GM23338 (cell line): ENCODE measurements around the gene KCNIP2. TPM values are rescaled to one million over a fixed set of nuclear protein-coding genes. Genes with fewer than 3 reads are reported as not detected.

ENCODE experiments used
- ATAC-seq: fragments of 200-7000 bp; cut with Tn5 transposase; 3 replicates; pipeline ENCODE4 v1.9.1; 2020
- DNase-seq: peaks from one replicate; pipeline ENCODE4 v3.0.0-alpha.2; 2015; ENCODE audit warnings: low spot score
- H2AFZ ChIP-seq: fragments of 200-600 bp; sonication (generic); 2 replicates; pipeline ENCODE4 v1.8.0; 2016; ENCODE audit warnings: antibody characterized with exemption, mild to moderate bottlenecking, moderate library complexity
- H3F3A ChIP-seq: fragments of 200-600 bp; sonication (generic); replicated peaks from 2 replicates; pipeline ENCODE4 v1.8.0; 2017; ENCODE audit warnings: antibody characterized with exemption, mixed run types, low read depth
- H3K27ac ChIP-seq: fragments of 200-600 bp; sonication (generic); 2 replicates; pipeline ENCODE4 v1.6.1; 2016; ENCODE audit warnings: low read depth
- H3K27me3 ChIP-seq: fragments of 200-600 bp; sonication (generic); 2 replicates; pipeline ENCODE4 v1.8.0; 2016; ENCODE audit warnings: mild to moderate bottlenecking, mixed run types, moderate library complexity; ENCODE audit not compliant: insufficient read depth
- H3K36me3 ChIP-seq: fragments of 200-600 bp; sonication (generic); 2 replicates; pipeline ENCODE4 v1.8.0; 2016; ENCODE audit warnings: mild to moderate bottlenecking; ENCODE audit not compliant: insufficient read depth
- H3K4me1 ChIP-seq: fragments of 200-600 bp; sonication (generic); 2 replicates; pipeline ENCODE4 v1.8.0; 2016; ENCODE audit warnings: mild to moderate bottlenecking, moderate library complexity; ENCODE audit not compliant: insufficient read depth
- H3K4me2 ChIP-seq: fragments of 200-600 bp; sonication (generic); 2 replicates; pipeline ENCODE4 v1.7.1; 2017; ENCODE audit warnings: mixed run types
- H3K4me3 ChIP-seq: fragments of 200-600 bp; sonication (generic); 2 replicates; pipeline ENCODE4 v1.6.1; 2016; ENCODE audit warnings: mixed run types
- H3K79me2 ChIP-seq: fragments of 200-600 bp; sonication (generic); replicated peaks from 2 replicates; pipeline ENCODE4 v1.8.0; 2017; ENCODE audit warnings: mild to moderate bottlenecking; ENCODE audit not compliant: insufficient read depth
- H3K9me2 ChIP-seq: fragments of 200-600 bp; sonication (generic); 2 replicates; pipeline ENCODE4 v1.8.0; 2017; ENCODE audit not compliant: insufficient read depth
- H4K20me1 ChIP-seq: fragments of 200-600 bp; sonication (generic); replicated peaks from 2 replicates; pipeline ENCODE4 v1.8.0; 2017; ENCODE audit warnings: mild to moderate bottlenecking; ENCODE audit not compliant: insufficient read depth
- H3K27ac Mint-ChIP-seq: 2 replicates; pipeline ENCODE4 v1.8.0; 2020; ENCODE audit warnings: inconsistent platforms, mild to moderate bottlenecking, moderate library complexity, mixed read lengths
- H3K27me3 Mint-ChIP-seq: 3 replicates; pipeline ENCODE4 v1.8.0; 2022; ENCODE audit warnings: low read depth, mild to moderate bottlenecking, moderate library complexity, mixed read lengths, inconsistent platforms; ENCODE audit not compliant: insufficient read depth, poor library complexity
- H3K36me3 Mint-ChIP-seq: 3 replicates; pipeline ENCODE4 v1.8.0; 2021; ENCODE audit warnings: low read depth, mild to moderate bottlenecking, inconsistent platforms, moderate library complexity, mixed read lengths
- H3K4me1 Mint-ChIP-seq: 3 replicates; pipeline ENCODE4 v1.8.0; 2020; ENCODE audit warnings: mild to moderate bottlenecking, inconsistent platforms, mixed read lengths
- H3K4me3 Mint-ChIP-seq: 3 replicates; pipeline ENCODE4 v1.8.0; 2021; ENCODE audit warnings: moderate library complexity, mild to moderate bottlenecking, inconsistent platforms, mixed read lengths
- H3K9me3 Mint-ChIP-seq: 3 replicates; pipeline ENCODE4 v1.8.0; 2020; ENCODE audit warnings: moderate library complexity, mild to moderate bottlenecking, inconsistent platforms, mixed read lengths
- CREB1 ChIP-seq: fragments of 250-450 bp; sonication (Bioruptor Pico); IDR thresholded peaks from 2 replicates; pipeline ENCODE4 v1.5.0; 2020; ENCODE audit warnings: low read depth, mild to moderate bottlenecking, moderate library complexity
- EZH2 ChIP-seq: fragments of 200-600 bp; sonication (generic); IDR thresholded peaks from one replicate; pipeline ENCODE4 v1.8.0; 2017; ENCODE audit warnings: antibody characterized with exemption, mild to moderate bottlenecking, low read depth; ENCODE audit not compliant: unreplicated experiment
- JUNB ChIP-seq: IDR thresholded peaks from one replicate; pipeline ENCODE4 v1.6.1; 2016; ENCODE audit warnings: antibody characterized with exemption; ENCODE audit not compliant: unreplicated experiment
- NANOG ChIP-seq: IDR thresholded peaks from 2 replicates; pipeline ENCODE4 v1.6.1; 2016; ENCODE audit warnings: antibody characterized with exemption, borderline replicate concordance
- POLR2AphosphoS5 ChIP-seq: IDR thresholded peaks from 2 replicates; pipeline ENCODE4 v1.6.1; 2016; ENCODE audit warnings: antibody characterized with exemption, low read depth
- ZNF331 ChIP-seq: fragments of 250-450 bp; sonication (Bioruptor Pico); IDR thresholded peaks from 2 replicates; pipeline ENCODE4 v1.5.0; 2020; ENCODE audit warnings: low read depth, mild to moderate bottlenecking, moderate library complexity
- polyA plus RNA-seq: library from polyadenylated mRNA; unstranded; fragments of >200 nt; fragmentation: Nextera tagmentation; extraction: Ambion mirVana; gene quantifications from 2 replicates; pipeline ENCODE4 v1.2.1, GENCODE V29; 2016
- total RNA-seq: library from RNA; depleted of rRNA; stranded (reverse); fragments of >200 nt; shearing (Covaris generic); gene quantifications from 2 replicates; pipeline ENCODE4 v1.2.3, GENCODE V29; 2014
- TF ChIP-seq, protein P1 (sequence below): IDR thresholded peaks from one replicate; pipeline ENCODE4 v1.6.1; 2018; ENCODE audit warnings: antibody characterized with exemption; ENCODE audit not compliant: unreplicated experiment
- TF ChIP-seq, protein P2 (sequence below), 2 experiments: fragments of 200-600 bp in 1 of 2; sonication (generic) in 1 of 2; conservative IDR thresholded peaks; 2 replicates each; pipeline versions ENCODE4 v1.5.1 to v1.6.1; 2016 to 2017; ENCODE audit warnings: antibody characterized with exemption in 2 of 2, low read depth in 2 of 2, mild to moderate bottlenecking in 2 of 2, moderate library complexity in 1 of 2

The KCNIP2 gene
- total and polyA plus RNA-seq, 2 experiments from 2014 or later: 2.2 to 2.6 TPM

DNA sequence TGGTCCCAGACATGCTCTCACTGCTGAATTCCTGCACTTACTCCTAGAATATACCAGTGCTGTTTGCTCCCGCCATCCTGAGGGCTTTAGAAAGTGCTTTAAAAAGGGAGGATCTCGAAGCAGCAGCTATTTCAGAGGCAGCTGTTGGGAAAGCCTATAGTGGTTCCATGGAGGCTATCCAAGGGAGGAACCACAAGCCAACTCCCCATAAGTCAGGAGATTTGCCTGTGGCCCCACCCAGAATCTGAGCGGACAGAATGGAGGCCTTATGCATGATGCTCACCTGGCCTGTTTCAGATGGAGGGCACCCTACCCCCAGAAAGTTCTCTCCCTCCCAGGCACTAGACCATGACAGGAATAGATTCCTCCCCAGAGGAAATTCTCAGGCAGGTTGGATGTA is 2.3 kb upstream of the KCNIP2 start (continued):
- TF ChIP-seq, protein P1, sequence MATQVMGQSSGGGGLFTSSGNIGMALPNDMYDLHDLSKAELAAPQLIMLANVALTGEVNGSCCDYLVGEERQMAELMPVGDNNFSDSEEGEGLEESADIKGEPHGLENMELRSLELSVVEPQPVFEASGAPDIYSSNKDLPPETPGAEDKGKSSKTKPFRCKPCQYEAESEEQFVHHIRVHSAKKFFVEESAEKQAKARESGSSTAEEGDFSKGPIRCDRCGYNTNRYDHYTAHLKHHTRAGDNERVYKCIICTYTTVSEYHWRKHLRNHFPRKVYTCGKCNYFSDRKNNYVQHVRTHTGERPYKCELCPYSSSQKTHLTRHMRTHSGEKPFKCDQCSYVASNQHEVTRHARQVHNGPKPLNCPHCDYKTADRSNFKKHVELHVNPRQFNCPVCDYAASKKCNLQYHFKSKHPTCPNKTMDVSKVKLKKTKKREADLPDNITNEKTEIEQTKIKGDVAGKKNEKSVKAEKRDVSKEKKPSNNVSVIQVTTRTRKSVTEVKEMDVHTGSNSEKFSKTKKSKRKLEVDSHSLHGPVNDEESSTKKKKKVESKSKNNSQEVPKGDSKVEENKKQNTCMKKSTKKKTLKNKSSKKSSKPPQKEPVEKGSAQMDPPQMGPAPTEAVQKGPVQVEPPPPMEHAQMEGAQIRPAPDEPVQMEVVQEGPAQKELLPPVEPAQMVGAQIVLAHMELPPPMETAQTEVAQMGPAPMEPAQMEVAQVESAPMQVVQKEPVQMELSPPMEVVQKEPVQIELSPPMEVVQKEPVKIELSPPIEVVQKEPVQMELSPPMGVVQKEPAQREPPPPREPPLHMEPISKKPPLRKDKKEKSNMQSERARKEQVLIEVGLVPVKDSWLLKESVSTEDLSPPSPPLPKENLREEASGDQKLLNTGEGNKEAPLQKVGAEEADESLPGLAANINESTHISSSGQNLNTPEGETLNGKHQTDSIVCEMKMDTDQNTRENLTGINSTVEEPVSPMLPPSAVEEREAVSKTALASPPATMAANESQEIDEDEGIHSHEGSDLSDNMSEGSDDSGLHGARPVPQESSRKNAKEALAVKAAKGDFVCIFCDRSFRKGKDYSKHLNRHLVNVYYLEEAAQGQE: no peak
- TF ChIP-seq, protein P2, sequence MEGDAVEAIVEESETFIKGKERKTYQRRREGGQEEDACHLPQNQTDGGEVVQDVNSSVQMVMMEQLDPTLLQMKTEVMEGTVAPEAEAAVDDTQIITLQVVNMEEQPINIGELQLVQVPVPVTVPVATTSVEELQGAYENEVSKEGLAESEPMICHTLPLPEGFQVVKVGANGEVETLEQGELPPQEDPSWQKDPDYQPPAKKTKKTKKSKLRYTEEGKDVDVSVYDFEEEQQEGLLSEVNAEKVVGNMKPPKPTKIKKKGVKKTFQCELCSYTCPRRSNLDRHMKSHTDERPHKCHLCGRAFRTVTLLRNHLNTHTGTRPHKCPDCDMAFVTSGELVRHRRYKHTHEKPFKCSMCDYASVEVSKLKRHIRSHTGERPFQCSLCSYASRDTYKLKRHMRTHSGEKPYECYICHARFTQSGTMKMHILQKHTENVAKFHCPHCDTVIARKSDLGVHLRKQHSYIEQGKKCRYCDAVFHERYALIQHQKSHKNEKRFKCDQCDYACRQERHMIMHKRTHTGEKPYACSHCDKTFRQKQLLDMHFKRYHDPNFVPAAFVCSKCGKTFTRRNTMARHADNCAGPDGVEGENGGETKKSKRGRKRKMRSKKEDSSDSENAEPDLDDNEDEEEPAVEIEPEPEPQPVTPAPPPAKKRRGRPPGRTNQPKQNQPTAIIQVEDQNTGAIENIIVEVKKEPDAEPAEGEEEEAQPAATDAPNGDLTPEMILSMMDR (conservative IDR thresholded peaks at IDR 0.05; ENCODE audit: low read depth in 2 of 2): no peak
- TF ChIP-seq POLR2AphosphoS5 (no peak), CREB1 (CRISPR knock-in tag) (no peak), EZH2 (no peak), JUNB (no peak), NANOG (no peak)

DNA sequence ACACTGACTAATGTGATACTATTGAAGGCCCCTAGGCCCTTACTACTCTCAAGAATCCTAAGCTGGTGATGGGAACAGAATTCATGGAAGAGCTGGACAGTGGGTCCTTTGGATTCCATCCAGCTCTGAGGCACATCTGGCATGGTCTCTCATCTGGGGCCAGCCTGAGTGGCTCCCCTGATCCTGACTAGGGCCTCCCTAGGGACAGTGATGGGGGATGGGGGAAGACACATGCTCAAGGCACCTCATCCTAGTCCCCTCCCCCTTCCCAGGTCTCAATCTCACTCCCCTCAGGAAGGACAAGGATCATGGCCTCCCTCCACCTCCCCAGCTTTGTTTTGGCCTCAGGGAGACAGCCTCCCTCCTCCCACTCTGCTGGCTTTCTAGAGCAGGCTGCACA is 1.8 kb downstream of the KCNIP2 start:
- Mint-ChIP-seq H3K36me3 (no peaks in the 10 kb centered on the region), H3K27me3 (peaks cover 39% of the 10 kb centered on the region), H3K9me3 (no peaks in the 10 kb centered on the region; the same call in 2 of the 3 replicates), H3K4me1 (peaks cover 45% of the 10 kb centered on the region), H3K4me3 (no peak overlapping the region; the same call in 2 of the 3 replicates), H3K27ac (no peak overlapping the region)
- no peaks in the 10 kb centered on the region for H3K79me2 ChIP-seq
- peaks cover 6% of the 10 kb centered on the region; the same call in 1 of the 2 replicates for H4K20me1 ChIP-seq
- H3K4me3 ChIP-seq: no peak overlapping the region
- H2AFZ ChIP-seq: no peak overlapping the region
- TF ChIP-seq ZNF331 (no peak), EZH2 (no peak)
- H3K4me1 ChIP-seq: peaks cover 16% of the 10 kb centered on the region
- peak overlapping the region; percentile 99 for H3K4me2 ChIP-seq
- H3K36me3 ChIP-seq: no peaks in the 10 kb centered on the region
- no peak for DNase-seq
- no peaks in the 10 kb centered on the region for H3K9me2 ChIP-seq
- no peak overlapping the region for H3K27ac ChIP-seq
- peaks cover 19% of the 10 kb centered on the region for H3K27me3 ChIP-seq
- no peak for ATAC-seq
- peaks cover 11% of the 10 kb centered on the region; the same call in 1 of the 2 replicates for H3F3A ChIP-seq
